Limb (tissue), 2 donors: Measurements from ENCODE around the gene MUCL3.
"Not testable (repeated sequence)": the region's sequence is repeated elsewhere in the genome, so short reads cannot be mapped to it uniquely, and the experiment has no call there.

ENCODE experiments used
- DNase-seq, 2 donors: peaks; one replicate each; pipeline ENCODE4 v3.0.0-alpha.2; 2016; ENCODE audit errors: extremely low spot score in 2 of 2

Gene MUCL3, protein sequence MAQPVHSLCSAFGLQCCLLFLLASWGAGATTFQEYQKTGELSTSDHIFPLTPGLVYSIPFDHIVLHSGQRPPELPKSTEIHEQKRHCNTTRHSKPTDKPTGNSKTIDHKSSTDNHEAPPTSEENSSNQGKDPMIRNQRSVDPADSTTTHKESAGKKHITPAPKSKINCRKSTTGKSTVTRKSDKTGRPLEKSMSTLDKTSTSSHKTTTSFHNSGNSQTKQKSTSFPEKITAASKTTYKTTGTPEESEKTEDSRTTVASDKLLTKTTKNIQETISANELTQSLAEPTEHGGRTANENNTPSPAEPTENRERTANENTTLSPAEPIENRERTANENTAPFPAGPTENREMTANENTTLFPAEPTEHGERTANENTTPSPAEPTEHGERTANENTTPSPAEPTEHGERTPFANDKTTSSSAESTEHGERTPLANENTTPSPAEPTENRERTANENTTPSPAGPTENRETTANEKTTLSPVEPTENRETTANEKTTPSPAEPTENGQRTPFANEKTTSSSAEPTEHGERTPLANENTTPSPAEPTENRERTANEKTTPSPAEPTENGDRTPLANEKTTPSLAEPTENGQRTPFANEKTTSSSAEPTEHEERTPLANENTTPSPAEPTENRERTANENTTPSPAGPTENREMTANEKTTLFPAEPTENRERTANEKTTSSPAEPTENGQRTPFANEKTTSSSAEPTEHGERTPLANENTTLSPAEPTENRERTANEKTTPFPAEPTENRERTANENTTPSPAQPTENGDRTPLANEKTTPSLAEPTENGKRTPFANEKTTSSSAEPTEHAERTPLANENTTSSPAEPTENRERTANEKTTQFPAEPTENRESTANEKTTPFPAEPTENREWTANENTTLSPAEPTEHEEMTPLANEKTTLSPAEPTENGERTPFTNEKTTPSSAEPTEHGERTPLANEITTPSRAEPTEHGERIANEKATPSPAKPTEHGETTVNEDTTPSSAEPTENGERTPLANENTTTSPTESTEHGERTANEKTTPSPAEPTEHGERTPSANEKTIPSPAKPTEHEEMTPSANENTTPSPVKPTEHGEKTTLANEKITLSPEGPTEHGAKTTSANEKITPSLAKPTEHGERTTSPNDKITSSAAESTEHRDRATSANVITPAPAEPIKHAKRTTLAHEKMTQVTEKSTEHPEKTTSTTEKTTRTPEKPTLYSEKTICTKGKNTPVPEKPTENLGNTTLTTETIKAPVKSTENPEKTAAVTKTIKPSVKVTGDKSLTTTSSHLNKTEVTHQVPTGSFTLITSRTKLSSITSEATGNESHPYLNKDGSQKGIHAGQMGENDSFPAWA (N-terminal part only)

DNA sequence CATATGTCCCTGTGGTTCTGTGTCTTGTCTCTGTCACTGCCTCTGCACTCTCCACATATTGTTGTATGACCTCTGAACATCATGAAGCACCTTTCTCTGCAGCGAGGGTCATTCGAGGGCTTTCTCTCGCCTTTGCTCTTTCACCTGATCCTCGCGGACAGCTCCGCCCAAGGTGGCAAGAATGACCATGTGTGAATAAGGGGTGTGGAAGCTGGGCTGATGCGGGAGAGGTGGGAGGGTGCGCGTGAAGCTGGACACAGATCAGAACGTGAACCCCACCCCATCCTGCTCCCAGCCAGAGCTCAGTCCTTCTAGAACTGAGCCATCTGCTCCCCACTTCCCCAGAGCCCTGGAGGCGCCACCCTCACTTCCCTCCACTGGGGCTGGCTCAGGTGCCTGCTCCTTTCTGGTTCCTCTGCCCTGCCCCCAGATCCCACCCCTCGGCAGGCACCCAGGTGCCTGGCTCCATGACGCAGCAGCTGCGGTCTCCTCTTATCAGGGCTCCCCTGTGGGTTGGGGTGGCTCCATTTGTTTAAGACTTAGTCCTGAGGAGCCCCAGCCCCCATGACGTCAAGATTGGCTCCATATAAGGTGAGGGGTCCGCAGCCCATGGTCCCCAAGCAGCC lies at the start of gene MUCL3:
Gene MUCL3 (plus strand): TSS at position 613 of the 626 bp plus-strand sequence. CDS start 27 bp downstream, outside the sequence.
- DNase-seq = no peak

DNA sequence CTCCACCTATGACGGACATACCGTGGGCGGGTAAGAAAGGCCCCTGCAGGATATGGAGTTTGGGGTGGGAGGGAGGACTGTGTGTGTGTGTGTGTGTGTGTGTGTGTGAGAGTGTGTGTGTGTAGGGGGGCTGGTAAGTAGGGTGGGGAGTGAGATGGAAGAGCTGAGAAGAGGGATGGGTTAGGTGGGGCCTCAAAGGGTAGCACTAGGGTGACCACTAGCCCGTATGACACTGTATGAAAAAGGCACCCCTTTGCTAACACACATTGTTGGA lies 49.4 kb upstream of the MUCL3 start:
- no peak for DNase-seq

DNA sequence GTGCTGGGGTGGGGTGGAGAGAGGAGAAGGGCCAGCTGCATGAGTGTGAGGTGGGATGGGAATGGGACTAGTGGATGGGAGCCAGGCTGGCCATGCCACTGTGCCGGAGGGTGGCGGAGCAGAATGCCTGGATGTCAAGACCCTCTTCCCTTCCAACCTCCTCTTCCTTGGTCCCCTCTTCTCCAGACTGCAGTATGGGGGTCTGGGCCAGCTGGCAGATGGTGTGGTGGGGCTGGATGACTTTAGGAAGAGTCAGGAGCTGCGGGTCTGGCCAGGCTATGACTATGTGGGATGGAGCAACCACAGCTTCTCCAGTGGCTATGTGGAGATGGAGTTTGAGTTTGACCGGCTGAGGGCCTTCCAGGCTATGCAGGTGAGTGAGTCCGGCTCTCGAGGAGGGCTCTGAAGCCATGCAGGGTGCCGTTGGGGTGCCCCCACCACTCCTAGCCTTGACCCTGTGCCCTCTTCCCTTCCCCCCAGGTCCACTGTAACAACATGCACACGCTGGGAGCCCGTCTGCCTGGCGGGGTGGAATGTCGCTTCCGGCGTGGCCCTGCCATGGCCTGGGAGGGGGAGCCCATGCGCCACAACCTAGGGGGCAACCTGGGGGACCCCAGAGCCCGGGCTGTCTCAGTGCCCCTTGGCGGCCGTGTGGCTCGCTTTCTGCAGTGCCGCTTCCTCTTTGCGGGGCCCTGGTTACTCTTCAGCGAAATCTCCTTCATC lies 48.8 kb upstream of the MUCL3 start:
- no peak for DNase-seq

DNA sequence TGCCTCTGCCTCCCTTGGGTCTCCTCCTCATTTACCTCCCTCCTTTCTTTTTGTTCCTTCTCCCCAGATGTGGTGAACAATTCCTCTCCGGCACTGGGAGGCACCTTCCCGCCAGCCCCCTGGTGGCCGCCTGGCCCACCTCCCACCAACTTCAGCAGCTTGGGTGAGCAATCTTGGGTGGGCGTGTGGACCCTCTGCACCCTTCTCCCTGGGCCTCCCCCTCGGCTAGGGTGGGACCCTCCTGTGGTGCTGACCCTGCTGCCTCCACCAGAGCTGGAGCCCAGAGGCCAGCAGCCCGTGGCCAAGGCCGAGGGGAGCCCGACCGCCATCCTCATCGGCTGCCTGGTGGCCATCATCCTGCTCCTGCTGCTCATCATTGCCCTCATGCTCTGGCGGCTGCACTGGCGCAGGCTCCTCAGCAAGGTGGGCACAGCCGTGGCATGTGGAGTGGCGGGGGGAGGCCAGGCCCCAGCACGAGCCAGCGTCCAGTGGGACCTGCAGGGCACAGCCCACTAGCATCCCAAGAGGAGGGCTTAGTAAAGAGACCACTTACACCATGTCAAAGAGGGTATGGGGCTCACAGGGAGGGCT lies 47.7 kb upstream of the MUCL3 start:
- DNase-seq = peak in 1 of 2 donors; percentile 25

DNA sequence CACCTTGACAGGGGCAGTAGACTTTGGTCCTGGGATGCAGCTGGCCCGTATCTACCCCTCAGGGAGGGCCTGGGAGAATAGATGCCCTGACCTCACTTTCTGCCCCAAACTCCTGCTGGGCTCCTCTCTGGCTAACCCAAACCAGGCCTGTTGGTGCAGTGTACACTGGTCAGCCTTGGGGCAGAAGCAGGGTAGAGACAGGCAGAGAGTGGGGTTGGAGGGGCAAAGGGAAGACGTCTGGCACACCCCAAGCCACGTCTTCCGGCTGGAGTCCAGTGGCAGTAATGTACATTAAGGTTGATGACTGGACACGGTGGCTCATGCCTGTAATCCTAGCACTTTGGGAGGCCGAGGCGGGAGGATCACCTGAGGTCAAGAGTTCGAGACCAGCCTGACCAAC lies 47.1 kb upstream of the MUCL3 start:
- DNase-seq = no peak

DNA sequence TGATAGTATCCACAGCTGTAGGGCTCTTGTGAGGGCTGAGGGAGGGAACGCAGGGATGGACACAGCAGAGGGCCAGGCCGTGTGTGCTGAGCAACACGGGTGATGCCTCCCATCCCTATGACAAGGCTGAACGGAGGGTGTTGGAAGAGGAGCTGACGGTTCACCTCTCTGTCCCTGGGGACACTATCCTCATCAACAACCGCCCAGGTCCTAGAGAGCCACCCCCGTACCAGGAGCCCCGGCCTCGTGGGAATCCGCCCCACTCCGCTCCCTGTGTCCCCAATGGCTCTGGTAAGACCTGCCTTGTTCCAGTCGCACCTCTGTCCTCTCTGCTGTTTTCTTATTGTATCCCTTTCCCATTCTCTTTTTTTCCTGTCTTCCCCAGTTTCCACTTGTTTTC lies 46.4 kb upstream of the MUCL3 start:
- no peak for DNase-seq

DNA sequence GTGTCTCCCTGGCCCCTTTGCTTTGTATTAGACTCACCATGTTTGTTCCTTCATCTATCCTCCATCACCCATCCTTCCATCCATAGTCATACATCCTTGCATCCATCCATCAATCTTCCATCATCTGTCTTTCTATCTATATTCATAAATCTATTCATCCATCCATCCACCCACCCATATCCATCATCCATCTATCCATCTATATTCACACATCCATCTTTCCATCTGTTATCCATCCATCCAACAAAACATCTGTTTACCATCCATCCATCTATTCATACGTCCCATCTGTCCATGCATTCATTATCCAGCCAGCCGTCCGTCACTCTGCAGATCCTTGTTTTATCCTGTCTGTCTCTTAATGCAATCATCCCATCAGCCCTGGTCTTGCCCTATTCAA lies 45.8 kb upstream of the MUCL3 start:
- DNase-seq = no peak

DNA sequence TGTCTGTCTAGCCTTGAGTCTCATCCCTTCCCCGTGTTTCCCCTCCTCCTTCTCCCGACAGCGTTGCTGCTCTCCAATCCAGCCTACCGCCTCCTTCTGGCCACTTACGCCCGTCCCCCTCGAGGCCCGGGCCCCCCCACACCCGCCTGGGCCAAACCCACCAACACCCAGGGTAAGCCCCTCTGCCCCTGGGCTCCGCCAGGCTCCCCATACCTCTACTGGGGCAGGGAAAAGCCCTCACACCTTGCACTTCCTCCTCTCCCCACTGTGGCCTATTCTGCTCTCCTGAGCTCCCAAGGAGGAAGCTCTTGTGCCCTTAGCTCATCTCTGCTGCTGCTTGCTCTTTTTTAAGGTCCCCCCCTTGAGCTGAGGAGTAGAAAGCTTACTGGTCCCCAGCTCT lies 45.4 kb upstream of the MUCL3 start:
- DNase-seq = no peak

DNA sequence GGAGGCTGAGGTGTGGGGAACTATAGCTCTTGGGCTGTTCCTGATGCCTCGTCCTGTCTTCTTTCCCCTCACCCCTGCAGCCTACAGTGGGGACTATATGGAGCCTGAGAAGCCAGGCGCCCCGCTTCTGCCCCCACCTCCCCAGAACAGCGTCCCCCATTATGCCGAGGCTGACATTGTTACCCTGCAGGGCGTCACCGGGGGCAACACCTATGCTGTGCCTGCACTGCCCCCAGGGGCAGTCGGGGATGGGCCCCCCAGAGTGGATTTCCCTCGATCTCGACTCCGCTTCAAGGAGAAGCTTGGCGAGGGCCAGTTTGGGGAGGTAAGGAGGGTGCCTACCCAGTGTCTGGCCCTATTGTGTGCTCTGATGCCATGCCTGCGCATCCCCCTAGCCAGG lies 44.2 kb upstream of the MUCL3 start:
- DNase-seq = no peak

DNA sequence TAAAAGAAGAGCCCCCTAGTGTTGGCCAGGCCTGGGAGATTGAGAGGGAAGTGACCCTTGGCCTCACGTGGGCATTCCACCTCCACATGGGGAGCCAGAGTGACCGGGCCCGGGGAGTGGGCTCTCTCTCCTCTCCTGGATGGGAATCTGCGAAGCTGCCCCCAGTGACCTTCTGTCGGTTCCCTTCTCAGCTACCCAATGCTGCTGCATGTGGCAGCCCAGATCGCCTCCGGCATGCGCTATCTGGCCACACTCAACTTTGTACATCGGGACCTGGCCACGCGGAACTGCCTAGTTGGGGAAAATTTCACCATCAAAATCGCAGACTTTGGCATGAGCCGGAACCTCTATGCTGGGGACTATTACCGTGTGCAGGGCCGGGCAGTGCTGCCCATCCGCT lies 42.9 kb upstream of the MUCL3 start:
- DNase-seq = no peak

DNA sequence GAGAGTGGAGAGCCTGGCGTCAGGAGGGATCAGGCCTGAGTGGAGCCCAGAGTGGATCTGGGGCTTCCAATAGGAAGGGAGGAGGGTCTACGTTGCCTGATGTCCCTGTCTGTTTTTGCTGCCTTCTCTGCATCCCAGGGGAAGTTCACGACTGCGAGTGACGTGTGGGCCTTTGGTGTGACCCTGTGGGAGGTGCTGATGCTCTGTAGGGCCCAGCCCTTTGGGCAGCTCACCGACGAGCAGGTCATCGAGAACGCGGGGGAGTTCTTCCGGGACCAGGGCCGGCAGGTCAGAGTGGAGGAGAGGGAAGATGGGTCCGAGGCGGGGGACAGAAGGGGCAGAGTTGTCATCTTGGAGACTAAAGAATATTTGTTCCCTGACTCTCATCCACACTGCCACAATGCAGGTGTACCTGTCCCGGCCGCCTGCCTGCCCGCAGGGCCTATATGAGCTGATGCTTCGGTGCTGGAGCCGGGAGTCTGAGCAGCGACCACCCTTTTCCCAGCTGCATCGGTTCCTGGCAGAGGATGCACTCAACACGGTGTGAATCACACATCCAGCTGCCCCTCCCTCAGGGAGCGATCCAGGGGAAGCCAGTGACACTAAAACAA lies 41.9 kb upstream of the MUCL3 start:
- DNase-seq = no peak

DNA sequence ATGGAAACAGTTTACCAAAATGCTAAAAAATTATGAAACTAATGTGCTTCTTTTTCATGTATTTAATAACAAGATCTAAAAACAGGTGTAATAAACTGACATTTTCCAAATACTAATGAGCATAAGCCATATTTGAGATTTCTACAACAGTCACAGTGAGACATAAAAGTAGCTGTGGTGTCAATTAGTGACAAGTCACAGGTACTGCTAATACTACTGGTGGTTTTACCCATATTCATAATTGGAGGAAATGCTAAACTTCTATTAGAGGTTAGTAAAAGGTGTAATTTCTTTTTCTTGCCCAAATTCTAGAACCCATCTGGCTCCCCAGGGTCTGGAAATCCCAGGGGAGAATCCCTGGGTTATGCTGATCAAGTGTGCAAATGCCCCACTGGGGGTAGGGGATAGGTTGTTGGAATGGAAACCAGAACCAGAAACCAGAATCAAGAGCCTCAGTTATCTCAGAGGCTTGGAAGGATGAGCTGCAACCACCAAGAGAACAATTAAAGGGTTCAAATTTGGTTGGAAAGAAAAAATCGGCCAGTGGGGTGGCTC lies 39.8 kb upstream of the MUCL3 start:
- DNase-seq = no peak

DNA sequence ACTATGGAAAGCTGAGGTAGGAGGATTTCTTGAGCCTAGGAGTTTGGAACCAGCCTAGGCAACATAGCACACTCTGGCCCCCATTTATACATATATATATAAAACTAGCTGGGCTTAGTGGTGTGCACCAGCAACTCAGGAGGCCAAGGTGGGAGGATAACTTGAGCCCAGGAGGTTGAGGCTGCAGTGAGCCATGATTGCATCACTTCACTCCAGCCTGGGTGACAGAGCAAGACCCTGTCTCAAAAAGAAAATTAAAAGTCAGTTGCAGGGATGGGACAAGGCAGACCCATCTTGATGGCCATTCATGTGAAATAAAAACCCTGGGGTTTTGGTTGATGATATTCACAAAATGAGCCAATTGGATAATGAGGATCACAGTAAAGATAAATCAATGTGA lies 39.3 kb upstream of the MUCL3 start:
- no peak for DNase-seq

DNA sequence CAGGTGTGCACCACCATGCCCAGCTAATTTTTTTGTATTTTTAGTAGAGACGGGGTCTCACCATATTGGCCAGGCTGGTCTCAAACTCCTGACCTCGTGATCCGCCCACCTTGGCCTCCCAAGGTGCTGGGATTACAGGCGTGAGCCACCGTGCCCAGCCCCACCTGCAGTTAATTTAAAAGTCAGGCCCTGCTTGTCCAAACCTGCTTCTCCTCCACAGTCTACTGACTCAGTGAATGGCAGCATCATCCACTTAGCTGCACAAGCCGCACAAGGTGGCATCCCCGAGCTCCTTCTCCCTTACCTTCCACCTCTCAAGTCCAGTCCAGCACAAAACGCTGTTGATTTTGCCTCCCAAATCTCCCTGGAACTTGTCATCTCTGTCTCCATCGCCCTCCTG lies 38.6 kb upstream of the MUCL3 start:
- not testable (repeated sequence) for DNase-seq

DNA sequence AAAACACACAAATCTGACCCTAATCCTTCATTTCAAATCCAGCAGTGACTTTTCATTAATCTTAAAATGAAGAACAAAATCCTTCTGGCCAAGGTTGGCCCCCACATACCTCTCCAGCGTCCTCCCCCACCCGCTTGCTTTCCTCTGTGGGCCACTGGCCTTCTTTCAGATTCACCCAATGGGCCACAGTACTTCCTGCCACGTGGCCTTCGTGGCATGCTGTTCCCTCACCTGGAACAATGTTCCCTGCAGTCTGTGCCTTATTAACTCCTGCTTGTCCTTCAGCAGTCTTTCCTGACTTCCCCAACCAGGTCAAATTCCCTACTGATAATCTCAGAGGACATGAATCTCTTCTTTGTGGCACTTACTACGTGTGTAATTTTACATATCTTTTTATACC lies 38.1 kb upstream of the MUCL3 start:
- no peak for DNase-seq

DNA sequence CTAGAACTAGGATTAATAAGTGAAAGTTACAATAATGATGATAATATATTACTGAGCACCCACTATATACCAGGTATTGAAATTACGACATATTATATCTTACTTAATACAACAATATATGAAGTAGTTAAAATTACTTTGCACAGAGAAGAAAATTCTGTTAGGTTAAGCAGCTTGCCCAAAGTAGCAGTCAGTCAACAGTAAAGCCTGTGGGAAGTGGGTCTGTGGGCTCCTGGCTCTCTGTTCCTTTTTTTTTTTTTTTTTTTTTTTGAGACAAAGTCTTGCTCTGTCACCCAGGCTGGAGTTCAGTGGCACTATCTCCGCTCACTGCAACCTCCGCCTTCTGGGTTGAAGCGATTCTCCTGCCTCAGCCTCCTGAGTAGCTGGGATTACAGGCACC lies 37.5 kb upstream of the MUCL3 start:
- DNase-seq = no peak

DNA sequence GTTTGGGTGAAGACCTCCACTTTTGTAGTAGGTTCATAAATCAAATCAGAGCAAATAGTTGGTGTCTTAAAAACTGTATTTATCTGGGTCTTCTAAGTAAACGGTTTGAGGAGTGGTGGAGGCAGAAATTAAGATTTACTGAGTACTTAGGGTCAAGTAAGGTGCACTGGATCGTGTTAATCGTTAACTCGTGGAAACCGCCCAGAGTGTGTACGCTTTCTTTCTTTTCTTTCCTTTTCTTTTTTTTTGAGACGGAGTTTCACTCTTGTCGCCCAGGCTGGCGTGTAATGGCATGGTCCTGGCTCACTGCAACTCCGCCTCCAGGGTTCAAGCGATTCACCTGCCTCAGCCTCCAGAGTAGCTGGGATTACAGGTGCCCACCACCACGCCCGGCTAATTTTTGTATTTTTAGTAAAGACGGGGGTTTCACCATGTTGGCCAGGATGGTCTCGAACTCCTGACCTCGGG lies 33.4 kb upstream of the MUCL3 start:
- not testable (repeated sequence) for DNase-seq

DNA sequence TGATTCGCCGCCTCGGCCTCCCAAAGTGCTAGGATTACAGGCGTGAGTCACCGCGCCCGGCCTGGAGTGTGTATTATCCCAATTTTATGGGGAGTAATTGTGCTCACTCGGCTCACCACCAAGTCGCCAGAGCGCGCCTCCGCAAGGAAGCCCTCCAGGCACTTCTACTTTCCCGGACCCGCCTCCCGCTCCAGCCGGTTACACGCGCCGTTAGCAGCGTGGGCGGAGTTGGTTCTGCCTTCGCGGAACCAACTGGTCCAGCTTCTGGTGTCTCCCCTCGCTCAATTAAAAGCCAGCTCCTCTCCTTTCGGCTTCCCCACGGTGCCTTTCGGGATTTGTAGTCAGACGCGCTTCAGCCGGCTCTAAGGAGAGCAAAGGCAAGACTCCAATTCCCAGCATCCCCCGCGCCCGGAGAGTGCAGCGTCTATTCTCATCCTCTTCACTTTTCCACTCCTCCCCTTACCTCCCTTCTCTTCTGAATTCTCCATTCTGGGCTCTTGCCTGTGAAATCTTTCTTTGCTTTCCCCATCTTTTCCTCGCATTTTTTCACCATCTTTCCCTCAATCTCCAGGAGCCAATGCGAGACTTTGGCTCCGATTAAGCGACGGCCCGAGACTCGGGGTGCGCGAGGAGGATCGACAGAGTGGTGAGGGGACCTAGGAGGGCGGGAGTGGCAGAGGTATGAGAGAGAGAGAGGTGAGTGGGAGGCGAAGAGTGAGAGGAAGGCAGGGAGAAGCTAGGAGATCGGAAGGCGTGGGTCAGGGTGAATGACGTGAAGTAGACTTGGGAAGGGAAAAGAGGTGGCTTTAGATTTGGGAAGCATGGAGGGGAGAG lies 32.8 kb upstream of the MUCL3 start, which contains the start of gene GTF2H4:
Gene GTF2H4 (plus strand): TSS at position 450 of the 834 bp plus-strand sequence.
- peak; percentile 95 to 99 for DNase-seq

DNA sequence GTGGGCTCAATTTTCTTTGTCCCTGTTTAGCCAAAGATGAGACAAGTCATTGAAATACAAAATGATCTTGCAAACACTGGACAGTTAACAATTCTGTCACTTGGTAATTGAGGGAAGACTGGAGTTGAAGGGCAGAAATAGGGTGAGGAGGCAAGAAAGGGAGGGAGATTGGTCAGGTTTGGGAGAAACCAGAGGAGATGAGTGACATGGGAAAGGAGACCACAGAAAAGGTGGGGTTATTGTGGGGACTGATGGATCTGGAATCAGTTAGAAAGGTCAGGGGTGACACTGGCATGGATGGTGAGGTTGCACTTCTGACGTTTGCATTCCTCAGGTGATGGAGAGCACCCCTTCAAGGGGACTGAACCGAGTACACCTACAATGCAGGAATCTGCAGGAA lies 32.1 kb upstream of the MUCL3 start:
- DNase-seq = no peak
